Measurements from ENCODE around the gene ULBP1.
"Not testable (repeated sequence)": the region's sequence is repeated elsewhere in the genome, so short reads cannot be mapped to it uniquely, and the experiment has no call there.

Gene ULBP1

GRCh38 chr6:149933461-149933860 lies 30.3 kb upstream of the ULBP1 start:
- TF ChIP-seq POLR2AphosphoS5 (IDR thresholded peaks at IDR 0.05; ENCODE audit: low read depth, low read length) (no peak), TAF1 (IDR thresholded peaks at IDR 0.05; ENCODE audit: low read depth, low read length) (no peak), SPI1 (IDR thresholded peaks at IDR 0.05; ENCODE audit: low read depth, low read length) (no peak), POLR2A (IDR thresholded peaks at IDR 0.05; ENCODE audit: low read depth, low read length) (no peak)
- FAIRE-seq (no peak), DNase-seq (ENCODE audit: insufficient read length, low spot score) (no peak)

GRCh38 chr6:149934249-149935156 lies 29.2 kb upstream of the ULBP1 start:
- DNase-seq (ENCODE audit: insufficient read length, low spot score) (no peak), FAIRE-seq (peak; percentile 47)
- TF ChIP-seq PAX5 (IDR thresholded peaks at IDR 0.05; ENCODE audit: insufficient read depth, low read length, severe bottlenecking) (no peak), POLR2A (IDR thresholded peaks at IDR 0.05; ENCODE audit: low read depth, low read length) (no peak), POU2F2 (IDR thresholded peaks at IDR 0.05; ENCODE audit: low read depth, low read length) (no peak)

DNA sequence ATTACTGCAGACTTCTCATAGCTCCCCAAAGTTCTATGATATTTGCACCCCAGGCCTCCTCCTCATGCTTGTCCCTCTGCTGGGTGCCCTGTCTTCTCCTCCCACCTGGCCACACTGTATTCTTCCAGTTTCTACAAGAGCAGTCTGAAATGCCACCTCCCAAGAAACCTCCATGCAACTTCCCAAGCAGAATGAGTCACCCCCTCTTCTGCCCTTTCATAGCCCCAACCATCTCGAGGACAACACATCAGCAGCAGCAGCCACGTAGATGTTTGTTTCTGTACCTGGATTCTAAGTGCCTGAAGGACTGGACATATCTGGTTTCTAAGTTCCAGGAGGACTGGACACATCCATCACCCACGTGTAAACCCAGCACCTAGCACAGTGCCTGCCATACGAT lies 28.5 kb upstream of the ULBP1 start:
- no peak for TF ChIP-seq SPI1 (IDR thresholded peaks at IDR 0.05; ENCODE audit: low read depth, low read length)
- no peak for TF ChIP-seq POLR2A (IDR thresholded peaks at IDR 0.05; ENCODE audit: low read depth, low read length)
- no peak for TF ChIP-seq POLR2AphosphoS5 (IDR thresholded peaks at IDR 0.05; ENCODE audit: low read depth, low read length)
- no peak for TF ChIP-seq PAX5 (IDR thresholded peaks at IDR 0.05; ENCODE audit: insufficient read depth, low read length, severe bottlenecking)
- no peak for TF ChIP-seq TAF1 (IDR thresholded peaks at IDR 0.05; ENCODE audit: low read depth, low read length)
- no peak for TF ChIP-seq POU2F2 (IDR thresholded peaks at IDR 0.05; ENCODE audit: low read depth, low read length)
- FAIRE-seq (no peak), DNase-seq (ENCODE audit: insufficient read length, low spot score) (no peak)

DNA sequence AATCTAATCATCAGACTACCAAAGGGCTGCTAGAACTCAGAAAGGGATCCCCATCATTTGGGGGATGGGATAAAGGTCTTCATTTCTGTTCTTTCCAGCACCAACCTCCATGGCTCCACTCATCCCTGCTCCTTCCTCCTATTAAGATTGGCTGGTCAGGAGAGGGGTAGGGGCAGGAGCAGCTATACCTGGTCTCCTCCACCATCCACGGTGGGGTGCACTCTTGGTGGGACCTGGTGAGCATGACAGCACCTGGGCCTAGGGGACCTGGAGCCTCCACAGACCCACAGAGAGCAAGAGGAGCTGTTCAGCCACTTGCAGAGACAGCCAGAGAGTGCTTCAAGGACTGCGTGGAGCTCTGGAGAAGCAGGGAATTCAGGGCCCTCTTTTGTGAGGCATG lies 28.1 kb upstream of the ULBP1 start:
- no peak for TF ChIP-seq TAF1 (IDR thresholded peaks at IDR 0.05; ENCODE audit: low read depth, low read length)
- DNase-seq (ENCODE audit: insufficient read length, low spot score) (no peak), FAIRE-seq (no peak)

- DNase-seq (ENCODE audit: insufficient read length, low spot score) (no peak), FAIRE-seq (no peak)
- TF ChIP-seq POLR2A (IDR thresholded peaks at IDR 0.05; ENCODE audit: low read depth, low read length) (no peak), TAF1 (IDR thresholded peaks at IDR 0.05; ENCODE audit: low read depth, low read length) (no peak), PAX5 (IDR thresholded peaks at IDR 0.05; ENCODE audit: insufficient read depth, low read length, severe bottlenecking) (no peak), POU2F2 (IDR thresholded peaks at IDR 0.05; ENCODE audit: low read depth, low read length) (no peak), POLR2AphosphoS5 (IDR thresholded peaks at IDR 0.05; ENCODE audit: low read depth, low read length) (no peak), SPI1 (IDR thresholded peaks at IDR 0.05; ENCODE audit: low read depth, low read length) (no peak)
Measured at GRCh38 chr6:149936743-149937142, 27.0 kb upstream of the ULBP1 start.

DNA sequence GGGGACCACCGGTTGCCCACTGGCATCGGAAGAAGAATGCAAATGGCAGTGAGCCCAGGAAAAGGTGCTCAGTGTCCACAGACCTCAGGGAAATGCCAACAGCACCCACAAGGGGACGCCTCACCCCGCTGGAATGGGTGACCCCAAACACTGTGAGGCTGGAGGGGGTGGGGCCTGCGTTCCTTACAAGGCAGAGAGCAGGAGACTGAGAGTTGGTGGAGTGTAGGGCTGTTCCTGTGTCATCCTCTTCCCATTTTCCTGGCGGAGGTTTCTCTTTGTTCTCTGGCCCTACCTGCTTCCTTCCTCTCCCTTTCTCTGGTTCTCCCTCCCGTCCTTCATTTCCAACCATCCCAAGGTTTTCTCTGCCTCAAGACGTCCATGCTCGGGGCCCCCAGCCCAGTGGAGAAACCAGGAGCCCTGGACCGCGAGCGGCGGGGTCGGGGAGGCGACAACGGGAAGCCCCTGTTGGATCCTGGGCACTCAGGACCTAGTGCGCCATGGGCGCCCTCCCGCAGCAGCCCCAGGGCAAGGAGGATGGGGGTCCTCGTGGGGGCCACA lies 25.7 kb upstream of the ULBP1 start:
- FAIRE-seq; DNase-seq (ENCODE audit: insufficient read length, low spot score): not testable (repeated sequence)

DNA sequence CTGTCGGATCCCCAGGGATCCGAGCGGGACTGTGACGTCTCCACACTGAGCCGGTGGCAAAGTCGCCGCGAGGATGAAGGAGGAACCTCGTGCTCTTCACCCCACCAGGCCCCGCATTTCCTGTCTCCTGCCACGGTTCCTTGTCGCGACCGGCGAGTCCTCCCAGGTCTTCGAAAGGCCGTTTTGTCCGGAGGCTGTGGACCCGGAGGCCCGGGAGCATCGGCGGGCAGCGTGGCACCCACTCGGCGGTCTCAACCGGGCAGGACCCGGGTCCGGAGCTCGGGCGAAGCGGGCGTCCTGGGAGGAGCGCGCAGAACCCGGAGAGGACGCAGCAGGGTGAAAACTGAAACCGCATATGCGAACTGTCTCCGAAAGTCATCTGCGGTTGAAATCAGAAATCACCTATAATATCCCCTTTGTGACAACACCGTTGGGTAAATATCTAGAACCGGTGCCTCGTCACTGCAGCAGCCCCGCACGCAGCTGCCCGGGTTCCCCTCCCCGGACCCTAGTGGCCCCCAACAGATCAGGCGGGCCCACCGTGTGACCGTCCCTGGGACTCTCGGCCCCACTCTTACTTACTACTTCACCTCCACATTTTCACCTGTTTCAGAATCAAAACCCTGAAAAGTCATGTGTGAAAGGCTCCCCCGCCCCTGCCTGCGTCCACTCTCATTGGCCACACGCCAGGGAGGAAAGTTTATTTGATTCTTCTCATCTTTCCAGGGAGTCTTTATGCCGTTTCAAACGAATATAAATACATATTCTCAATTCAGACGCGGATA lies 25.0 kb upstream of the ULBP1 start:
- FAIRE-seq (no peak), DNase-seq (ENCODE audit: insufficient read length, low spot score) (peak; percentile 50)
- TF ChIP-seq SPI1 (IDR thresholded peaks at IDR 0.05; ENCODE audit: low read depth, low read length) (no peak), POLR2A (IDR thresholded peaks at IDR 0.05; ENCODE audit: low read depth, low read length) (no peak), POU2F2 (IDR thresholded peaks at IDR 0.05; ENCODE audit: low read depth, low read length) (no peak), POLR2AphosphoS5 (IDR thresholded peaks at IDR 0.05; ENCODE audit: low read depth, low read length) (no peak), PAX5 (IDR thresholded peaks at IDR 0.05; ENCODE audit: insufficient read depth, low read length, severe bottlenecking) (no peak), TAF1 (IDR thresholded peaks at IDR 0.05; ENCODE audit: low read depth, low read length) (no peak)

GRCh38 chr6:149939356-149939648 lies 24.4 kb upstream of the ULBP1 start:
- no peak for TF ChIP-seq PAX5 (IDR thresholded peaks at IDR 0.05; ENCODE audit: insufficient read depth, low read length, severe bottlenecking)
- TF ChIP-seq TAF1 (IDR thresholded peaks at IDR 0.05; ENCODE audit: low read depth, low read length): no peak
- no peak for TF ChIP-seq POU2F2 (IDR thresholded peaks at IDR 0.05; ENCODE audit: low read depth, low read length)
- no peak for TF ChIP-seq POLR2AphosphoS5 (IDR thresholded peaks at IDR 0.05; ENCODE audit: low read depth, low read length)
- TF ChIP-seq SPI1 (IDR thresholded peaks at IDR 0.05; ENCODE audit: low read depth, low read length): no peak
- FAIRE-seq (no peak), DNase-seq (ENCODE audit: insufficient read length, low spot score) (no peak)

- DNase-seq (ENCODE audit: insufficient read length, low spot score): no peak
- no peak for FAIRE-seq
- TF ChIP-seq POLR2AphosphoS5 (IDR thresholded peaks at IDR 0.05; ENCODE audit: low read depth, low read length) (no peak), SPI1 (IDR thresholded peaks at IDR 0.05; ENCODE audit: low read depth, low read length) (no peak), POU2F2 (IDR thresholded peaks at IDR 0.05; ENCODE audit: low read depth, low read length) (no peak), PAX5 (IDR thresholded peaks at IDR 0.05; ENCODE audit: insufficient read depth, low read length, severe bottlenecking) (no peak), POLR2A (IDR thresholded peaks at IDR 0.05; ENCODE audit: low read depth, low read length) (no peak), TAF1 (IDR thresholded peaks at IDR 0.05; ENCODE audit: low read depth, low read length) (no peak)
Measured at GRCh38 chr6:149939909-149940671, 23.7 kb upstream of the ULBP1 start.

- DNase-seq (ENCODE audit: insufficient read length, low spot score) (no peak), FAIRE-seq (no peak)
- TF ChIP-seq POLR2A (IDR thresholded peaks at IDR 0.05; ENCODE audit: low read depth, low read length): no peak
- TF ChIP-seq PAX5 (IDR thresholded peaks at IDR 0.05; ENCODE audit: insufficient read depth, low read length, severe bottlenecking): no peak
- TF ChIP-seq TAF1 (IDR thresholded peaks at IDR 0.05; ENCODE audit: low read depth, low read length): no peak
- TF ChIP-seq POLR2AphosphoS5 (IDR thresholded peaks at IDR 0.05; ENCODE audit: low read depth, low read length): no peak
- TF ChIP-seq SPI1 (IDR thresholded peaks at IDR 0.05; ENCODE audit: low read depth, low read length): no peak
- no peak for TF ChIP-seq POU2F2 (IDR thresholded peaks at IDR 0.05; ENCODE audit: low read depth, low read length)
Measured at GRCh38 chr6:149940672-149940982, 23.1 kb upstream of the ULBP1 start.

Measured in GM12891 (cell line).